C4-2B (cell line): ENCODE results near the gene CCSER1.

Source experiments
- H3K27ac ChIP-seq: fragments of 450-650 bp; 2 replicates; pipeline ENCODE4 v1.5.1; 2017
- CTCF ChIP-seq: fragments of 450-650 bp; conservative IDR thresholded peaks from 2 replicates; pipeline ENCODE4 v1.5.1; 2017; ENCODE audit warnings: mild to moderate bottlenecking
- ZFX ChIP-seq: fragments of 450-650 bp; IDR thresholded peaks from 2 replicates; pipeline ENCODE4 v1.6.1; 2017

CCSER1 gene

GRCh38 chr4:90745176-90745575 lies 618.0 kb downstream of the CCSER1 start:
- H3K27ac ChIP-seq: no peak overlapping the region
- no peak for TF ChIP-seq ZFX
- no peak for TF ChIP-seq CTCF

- TF ChIP-seq CTCF: no peak
- TF ChIP-seq ZFX: no peak
- H3K27ac ChIP-seq: no peak overlapping the region
Observed at GRCh38 chr4:90753068-90753467, 625.9 kb downstream of the CCSER1 start.

GRCh38 chr4:90757534-90758060 lies 630.4 kb downstream of the CCSER1 start:
- no peak overlapping the region; the same call in 1 of the 2 replicates for H3K27ac ChIP-seq
- no peak for TF ChIP-seq CTCF
- TF ChIP-seq ZFX: no peak

GRCh38 chr4:90760059-90760458 lies 632.9 kb downstream of the CCSER1 start:
- TF ChIP-seq CTCF (no peak), ZFX (no peak)

GRCh38 chr4:90766837-90767236 lies 639.6 kb downstream of the CCSER1 start:
- TF ChIP-seq ZFX (no peak), CTCF (no peak)
- no peak overlapping the region for H3K27ac ChIP-seq

More at GRCh38 chr4:90760059-90760458, 632.9 kb downstream of the CCSER1 start:
- H3K27ac ChIP-seq: no peak overlapping the region

- TF ChIP-seq ZFX: no peak
- no peak for TF ChIP-seq CTCF
- H3K27ac ChIP-seq: no peak overlapping the region
Observed at GRCh38 chr4:90769251-90769650, 642.1 kb downstream of the CCSER1 start.

GRCh38 chr4:90780193-90780592 lies 653.0 kb downstream of the CCSER1 start:
- no peak overlapping the region for H3K27ac ChIP-seq
- TF ChIP-seq ZFX (no peak), CTCF (no peak)
